NCI-H187 (cell line): ENCODE data around the gene KCNK13.
"Not testable (repeated sequence)": the region's sequence is repeated elsewhere in the genome, so short reads cannot be mapped to it uniquely, and the experiment has no call there.

Experiments
- DNase-seq, 2 experiments: peaks; one replicate each; lab custom pipeline; 2025; lab: John Stamatoyannopoulos, UW

Gene KCNK13

DNA sequence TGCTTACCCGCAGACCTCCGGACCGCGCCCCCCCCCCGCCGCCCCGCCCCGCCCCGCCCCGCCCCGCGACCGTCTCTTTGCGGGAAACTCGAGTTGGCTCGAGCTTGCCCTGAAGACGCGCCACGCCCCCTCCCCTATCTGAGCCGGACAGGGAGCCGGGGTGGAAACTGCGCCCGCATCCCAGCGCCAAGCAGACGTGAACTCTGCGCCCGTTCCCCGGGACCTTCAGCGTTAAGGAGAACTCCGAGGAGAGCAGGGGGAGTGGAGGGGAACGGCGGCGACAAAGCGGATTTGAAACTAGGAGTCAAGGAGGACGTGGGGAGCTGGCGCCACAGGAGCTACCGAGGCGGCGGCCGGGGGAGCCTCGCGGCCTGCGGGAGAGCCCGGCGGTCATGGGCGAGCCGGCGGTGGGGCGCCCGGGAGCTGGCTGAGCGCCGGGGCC lies at the start of gene KCNK13:
TSS of gene KCNK13 (plus strand) at position 310 of the 442 bp plus-strand sequence. CDS start 212 bp downstream, outside the sequence.
- no peak for DNase-seq

DNA sequence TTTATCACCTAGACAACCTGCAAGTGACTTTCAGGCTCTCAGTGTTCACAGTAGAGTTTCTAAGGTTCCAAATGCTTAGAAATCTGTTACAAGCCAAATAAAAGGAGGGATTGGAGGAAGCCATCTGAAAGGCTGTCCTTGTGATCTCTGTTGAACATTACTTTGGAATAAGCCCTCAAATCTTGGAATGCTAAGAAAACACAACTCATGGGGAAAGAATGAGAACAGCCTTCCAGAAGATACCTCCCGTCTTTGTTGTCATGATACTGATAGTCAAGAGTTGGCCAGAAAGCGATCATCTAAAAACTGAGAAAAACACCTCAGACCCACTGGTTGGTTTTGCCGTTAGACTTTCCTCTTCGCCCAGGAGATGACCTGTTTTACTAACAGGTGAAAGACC lies 44.4 kb upstream of the KCNK13 start:
- no peak for DNase-seq

DNA sequence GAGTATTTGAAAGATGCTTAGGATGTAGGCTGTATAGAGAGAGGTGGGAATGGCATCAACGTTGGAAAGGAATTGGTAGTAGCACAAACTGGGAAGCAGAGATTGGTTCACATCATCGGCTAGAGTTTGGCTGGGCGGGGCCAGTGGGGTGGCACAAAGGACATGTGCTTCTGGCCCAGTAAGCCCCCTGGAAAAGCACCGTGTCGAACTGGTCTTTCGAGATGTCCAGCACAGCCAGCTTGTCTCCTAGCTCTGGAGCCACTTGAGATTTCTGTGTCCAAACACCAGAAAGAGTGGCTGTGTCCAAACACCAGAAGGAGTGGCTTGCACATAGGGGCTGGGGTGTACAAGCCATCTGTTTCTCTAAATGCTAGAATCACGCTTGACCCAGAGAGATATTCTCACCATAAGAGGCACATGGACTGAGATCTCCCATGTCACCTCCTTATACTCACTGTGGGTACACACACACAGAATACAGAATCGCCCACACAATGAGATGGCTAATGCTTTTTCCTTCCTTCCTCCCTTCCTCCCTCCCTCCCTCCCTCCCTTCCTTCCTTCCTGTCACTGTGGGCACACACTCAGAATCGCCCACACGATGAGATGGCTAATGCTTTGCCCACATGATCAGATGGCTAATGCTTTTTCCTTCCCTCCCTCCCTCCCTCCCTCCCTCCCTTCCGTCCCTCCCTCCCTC lies 41.8 kb upstream of the KCNK13 start:
- no peak for DNase-seq

DNA sequence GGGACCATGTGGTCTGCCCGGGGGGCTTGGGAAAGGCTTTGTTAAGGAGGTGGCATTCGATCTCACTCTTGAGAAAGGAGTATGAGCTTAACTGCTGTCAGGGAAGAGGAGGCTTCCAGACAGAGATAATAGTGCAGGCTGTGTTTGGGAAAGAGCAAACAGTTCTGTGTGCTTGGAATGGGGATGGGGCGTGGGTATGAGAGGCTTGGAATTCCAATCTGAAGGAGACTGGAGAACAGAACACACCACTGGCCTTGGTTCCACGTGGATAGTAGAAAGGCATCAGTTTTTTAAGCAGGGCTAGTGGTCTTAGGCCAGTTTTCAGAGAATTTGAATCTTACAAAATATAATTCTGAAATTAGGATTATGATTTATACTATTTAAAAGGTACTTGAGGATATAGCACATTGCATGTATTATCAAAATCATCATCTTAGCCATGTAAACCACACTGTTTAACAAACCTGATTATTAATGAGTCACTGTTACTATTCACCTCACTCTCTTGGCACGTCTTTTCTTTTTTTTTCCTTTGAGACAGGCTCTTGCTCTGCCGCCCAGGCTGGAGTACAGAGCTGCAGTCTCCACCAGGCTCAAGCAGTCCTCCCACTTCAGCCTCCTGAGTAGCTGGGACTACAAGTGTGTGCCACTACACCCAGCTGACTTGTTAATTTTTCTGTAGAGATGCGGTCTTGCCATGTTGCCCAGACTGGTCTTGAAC lies 38.5 kb upstream of the KCNK13 start:
- no peak for DNase-seq

DNA sequence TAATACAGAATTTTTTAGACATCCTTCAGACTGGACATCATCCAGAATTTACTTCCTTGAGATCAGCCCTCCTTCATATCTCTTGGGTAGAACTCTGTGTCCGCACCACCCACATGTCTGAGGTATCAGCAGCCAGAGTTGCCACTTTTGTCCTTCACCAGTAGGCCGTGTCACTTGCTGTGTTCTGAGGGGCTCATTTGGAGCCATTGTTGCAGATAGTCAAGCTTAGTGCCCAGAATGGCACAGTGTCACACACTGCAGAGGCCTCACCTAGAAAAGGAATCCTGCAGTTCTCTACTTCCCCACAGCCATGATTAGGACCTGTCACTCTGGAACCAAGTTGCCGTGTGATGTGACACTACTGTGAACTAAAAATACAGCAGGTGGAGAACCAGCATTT lies 36.9 kb upstream of the KCNK13 start:
- DNase-seq, result no peak

DNA sequence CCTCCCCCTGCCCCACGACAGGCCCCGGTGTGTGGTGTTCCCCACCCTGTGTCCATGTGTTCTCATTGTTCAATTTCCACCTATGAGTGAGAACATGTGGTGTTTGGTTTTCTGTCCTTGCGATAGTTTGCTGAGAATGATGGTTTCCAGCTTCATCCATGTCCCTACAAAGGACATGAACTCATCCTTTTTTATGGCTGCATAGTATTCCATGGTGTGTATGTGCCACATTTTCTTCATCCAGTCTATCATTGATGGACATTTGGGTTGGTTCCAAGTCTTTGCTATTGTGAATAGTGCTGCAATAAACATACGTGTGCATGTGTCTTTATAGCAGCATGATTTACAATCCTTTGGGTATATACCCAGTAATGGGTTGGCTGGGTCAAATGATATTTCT lies 35.2 kb upstream of the KCNK13 start:
- DNase-seq, result not testable (repeated sequence)

DNA sequence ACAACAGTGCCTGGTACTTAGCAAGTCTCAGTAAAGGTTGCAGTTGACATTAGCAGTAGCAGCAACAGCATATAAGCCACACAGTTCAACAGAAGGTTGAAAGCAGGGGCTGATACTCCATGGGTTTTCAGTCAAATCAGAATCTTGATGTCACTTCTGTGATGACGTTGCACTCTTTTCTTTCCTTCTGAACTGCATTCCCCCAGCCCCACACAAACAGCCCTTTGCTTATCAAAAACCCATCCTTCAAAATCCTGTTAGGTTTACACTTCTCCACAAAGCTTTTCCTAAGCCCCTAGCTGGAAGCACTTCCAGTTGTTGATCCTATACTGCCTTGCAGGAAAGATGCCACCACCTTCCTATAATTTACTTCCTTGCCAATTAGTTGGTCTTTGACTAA lies 34.0 kb upstream of the KCNK13 start:
- no peak for DNase-seq

DNA sequence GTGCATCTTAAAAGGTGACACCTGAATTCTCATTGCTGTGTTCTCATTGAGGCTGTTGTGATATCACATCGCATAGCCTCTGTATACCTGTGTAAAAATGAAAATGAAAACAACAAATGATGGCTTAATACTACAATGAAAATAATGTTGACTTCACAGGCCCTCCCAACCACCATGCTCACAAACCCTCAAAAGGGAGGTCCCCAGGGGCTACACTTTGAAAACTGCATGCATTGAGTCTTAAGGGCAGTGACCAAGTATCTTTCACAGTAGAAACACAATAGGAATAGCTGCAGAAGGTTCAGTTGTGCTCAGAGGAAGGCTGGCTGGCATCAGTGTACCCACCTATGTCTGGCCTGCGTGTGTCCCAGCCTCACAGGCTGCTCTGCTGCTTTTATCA lies 27.6 kb upstream of the KCNK13 start:
- no peak for DNase-seq

DNA sequence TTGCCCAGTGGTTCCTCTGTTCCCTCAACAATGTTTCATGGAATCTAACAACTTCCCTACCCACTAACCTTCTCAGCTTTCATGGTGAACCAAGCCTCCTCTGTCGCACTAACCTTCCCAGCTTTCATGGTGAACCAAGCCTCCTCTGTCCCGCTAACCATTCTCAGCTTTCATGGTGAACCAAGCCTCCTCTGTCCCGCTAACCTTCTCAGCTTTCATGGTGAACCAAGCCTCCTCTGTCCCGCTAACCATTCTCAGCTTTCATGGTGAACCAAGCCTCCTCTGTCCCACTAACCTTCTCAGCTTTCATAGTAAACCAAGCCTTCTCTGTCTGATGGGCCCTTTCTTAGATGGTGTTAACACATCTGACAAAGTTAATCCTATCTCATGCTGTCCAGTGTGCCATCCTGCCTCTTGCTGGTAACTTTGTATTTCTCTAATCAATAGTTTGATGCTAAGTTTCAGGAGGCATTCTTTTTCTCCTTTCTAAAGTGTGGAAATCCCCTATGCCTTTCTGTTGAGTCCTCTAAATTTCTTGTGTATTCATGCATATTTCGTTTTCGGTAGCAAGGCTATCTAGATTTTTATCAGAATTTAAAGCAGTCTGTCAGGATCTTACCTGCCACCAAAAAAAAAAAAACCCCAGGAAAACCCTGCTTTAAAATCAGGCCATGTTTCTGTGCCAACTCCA lies 26.8 kb upstream of the KCNK13 start:
- no peak for DNase-seq

DNA sequence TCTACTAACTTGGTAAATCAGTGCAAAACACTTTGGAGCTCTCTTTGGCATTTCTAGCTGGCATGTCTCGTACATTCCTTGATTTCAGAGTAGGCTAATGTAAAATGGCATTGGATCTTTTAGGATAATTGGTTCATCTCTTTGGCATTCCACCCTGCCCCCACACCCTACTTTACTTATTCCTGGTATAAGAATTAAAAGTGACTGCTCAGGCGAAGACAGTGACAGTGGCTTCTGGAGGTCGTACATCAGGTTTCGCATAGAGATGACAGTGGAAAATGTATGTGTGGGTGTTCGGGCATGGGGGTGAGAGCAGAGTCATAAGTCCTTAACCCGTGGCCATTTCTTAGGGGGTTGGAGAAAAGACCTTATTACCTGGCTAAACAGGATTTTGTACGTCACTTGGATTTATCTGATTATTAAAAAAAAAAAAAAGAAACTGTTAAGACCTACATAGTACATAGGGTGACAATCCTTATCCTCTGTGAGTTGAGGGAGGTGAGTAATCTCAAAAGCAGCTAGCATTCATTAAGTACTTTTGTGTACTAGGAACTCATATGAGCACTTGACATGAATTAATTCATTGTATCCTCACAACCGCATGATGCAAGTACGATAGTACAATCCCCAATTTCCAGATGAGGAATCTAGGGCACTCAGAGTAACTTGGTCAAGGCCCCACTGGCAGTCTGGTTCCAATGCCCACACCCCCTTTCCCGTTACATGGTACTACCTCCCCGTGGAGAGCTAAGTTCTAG lies 22.4 kb upstream of the KCNK13 start:
- DNase-seq, result no peak

DNA sequence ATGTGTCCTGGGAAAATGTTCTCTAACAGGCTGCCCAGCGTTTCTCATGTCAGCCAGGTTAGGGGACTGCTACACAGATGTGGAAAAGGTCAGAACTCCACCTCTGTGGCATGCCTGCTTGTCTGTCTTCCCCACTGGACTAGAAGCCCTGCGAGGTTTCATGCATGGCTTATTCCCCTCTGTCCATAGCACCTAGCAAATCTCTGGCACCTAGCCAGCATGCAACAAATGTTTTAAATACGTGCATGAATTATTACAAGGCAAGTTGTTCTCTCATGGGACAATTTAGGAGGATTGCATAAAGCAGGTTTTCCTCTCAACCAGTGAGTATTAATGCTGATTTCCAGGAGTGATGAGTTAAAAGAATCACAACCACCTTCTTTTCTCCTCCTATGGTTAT lies 21.4 kb upstream of the KCNK13 start:
- no peak for DNase-seq

DNA sequence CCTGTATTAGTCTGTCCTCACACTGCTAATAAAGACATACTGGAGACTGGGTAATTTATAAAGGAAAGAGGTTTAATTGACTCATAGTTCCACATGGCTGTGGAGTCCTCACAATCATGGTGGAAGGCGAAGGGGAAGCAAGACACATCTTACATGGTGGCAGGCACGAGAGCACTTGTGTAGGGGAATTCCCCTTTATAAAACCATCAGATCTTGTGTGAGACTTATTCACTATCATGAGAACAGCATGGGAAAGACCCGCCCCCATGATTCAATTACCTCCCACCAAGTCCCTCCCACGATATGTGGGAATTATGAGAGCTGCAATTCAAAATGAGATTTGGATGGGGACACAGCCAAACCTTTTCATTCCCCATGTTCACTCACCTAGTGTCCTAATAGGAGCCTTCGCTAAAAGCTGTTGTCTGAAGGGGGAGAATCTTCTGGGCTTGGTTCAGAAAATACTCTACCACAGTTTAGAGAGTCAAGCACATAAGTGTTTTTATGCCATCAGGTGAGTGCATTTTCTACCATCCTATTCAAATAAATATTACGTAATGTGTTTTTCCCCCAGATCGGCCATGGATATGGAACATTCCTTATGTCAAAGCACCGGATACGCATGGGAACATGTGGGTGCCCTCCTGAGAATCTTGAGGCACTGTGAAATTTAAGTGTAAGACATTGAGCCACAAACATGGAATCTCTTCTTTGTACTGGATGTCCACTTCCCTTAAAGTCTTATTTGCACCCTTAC lies 19.1 kb upstream of the KCNK13 start:
- no peak for DNase-seq

DNA sequence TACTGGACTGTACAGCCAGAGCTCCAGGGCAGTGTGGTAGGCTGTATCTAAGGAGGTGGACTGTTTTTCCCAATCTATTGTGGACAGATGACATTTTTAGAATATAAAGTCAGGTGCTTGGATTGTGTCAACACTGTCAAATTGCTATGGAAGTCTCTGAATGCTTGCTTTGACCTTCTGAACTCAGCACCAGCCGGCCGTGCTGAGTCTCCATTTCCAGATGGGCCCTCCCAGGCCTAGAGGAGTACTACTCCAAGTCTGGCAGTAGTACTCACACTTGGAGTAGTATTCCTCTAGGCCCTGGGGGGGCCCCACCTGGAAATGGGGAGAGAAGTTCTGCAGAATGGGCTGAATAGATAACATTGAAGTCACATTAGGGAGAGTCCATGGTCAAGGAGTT lies 16.2 kb upstream of the KCNK13 start:
- no peak for DNase-seq

DNA sequence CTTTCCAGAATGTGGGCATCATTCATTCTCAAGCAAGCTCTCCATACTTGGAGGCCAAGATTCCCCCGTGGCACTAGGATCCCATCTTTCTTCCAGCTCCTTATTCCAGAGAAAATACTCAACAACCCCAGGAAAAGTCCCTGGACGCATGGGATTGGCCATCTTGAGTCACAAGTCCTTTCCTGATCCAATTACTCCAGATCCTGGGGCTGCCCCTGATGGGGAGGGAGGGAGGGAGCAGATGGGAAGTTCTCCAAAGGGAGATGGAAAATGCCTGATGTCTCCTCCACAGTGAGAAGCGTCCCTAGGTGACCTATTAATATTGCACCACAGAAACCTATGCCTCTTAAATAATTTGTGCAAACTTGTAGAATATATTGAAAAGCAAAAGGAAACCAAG lies 12.4 kb upstream of the KCNK13 start:
- no peak for DNase-seq

DNA sequence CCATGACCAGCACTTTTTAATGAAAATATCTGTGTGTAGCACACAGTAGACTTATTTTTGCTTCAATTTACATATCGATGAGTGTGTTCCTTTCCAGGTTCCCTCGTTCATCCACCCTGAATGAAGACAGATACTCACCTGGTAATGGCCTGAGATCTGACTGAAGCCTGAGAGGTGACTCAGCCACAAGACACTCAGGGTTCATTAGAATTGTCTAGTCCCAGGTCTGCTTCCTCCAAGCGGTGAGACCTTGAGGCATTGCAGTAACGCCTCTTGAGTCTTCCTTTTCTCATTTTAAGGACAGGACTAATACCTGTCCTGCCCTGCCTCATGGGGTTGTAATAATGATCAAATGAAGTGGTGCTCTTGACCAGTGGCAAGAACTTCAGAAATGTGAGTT lies 11.5 kb upstream of the KCNK13 start:
- DNase-seq, result no peak

DNA sequence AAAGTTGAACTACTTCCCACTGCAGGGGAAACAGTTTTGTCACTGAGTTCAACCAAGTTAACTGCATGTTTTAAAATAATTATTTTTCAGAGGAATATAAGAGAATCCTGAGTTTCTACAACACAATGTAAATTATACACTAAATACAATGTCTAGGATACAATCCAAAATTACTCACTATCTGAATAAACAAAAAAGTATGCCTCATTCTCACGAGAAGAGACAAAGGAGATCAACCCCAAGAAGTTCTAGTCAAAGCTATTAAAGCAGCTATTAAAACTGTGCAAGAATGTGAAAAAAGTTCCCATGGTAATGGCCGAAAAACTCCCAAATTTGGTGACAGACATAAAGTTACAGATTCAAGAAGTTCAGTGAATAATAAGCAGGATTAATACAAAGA lies 8.8 kb upstream of the KCNK13 start:
- DNase-seq, result no peak

DNA sequence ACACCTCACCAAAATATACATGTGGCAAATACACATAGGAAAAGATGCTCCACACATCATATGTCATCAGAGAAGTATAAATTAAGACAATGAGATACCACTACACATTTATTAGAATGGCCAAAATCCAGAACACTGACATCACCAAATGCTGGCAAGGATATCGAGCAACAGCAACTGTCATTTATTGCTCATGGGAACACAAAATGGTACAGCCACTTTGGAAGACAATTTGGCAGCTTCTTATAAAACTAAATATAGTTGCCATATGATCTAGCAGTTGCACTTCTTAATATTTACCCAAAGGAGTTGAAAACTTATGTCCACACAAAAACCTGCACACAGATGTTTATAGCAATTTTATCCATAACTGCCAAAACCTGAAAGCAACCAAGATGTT lies 7.0 kb upstream of the KCNK13 start:
- DNase-seq, result no peak

DNA sequence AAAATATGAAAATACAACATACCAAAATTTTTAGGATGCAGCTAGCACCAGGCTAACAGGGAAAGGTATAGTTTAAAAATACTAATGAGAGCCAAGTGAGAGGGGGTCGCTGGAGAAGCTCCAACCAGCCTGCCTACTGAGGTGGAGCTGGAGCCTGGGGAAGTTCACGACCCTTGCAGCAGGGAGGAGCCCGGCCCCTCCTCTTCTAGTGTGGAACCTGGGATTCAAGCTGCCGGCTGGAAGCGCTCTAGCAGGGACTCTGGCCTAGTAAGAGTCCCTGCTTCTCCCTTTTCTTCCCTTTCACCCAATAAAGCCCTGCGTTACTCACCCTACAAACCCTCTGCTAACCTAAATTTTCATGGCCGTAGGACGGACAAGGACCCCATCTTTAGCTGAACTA lies 5.0 kb upstream of the KCNK13 start:
- DNase-seq, result no peak

DNA sequence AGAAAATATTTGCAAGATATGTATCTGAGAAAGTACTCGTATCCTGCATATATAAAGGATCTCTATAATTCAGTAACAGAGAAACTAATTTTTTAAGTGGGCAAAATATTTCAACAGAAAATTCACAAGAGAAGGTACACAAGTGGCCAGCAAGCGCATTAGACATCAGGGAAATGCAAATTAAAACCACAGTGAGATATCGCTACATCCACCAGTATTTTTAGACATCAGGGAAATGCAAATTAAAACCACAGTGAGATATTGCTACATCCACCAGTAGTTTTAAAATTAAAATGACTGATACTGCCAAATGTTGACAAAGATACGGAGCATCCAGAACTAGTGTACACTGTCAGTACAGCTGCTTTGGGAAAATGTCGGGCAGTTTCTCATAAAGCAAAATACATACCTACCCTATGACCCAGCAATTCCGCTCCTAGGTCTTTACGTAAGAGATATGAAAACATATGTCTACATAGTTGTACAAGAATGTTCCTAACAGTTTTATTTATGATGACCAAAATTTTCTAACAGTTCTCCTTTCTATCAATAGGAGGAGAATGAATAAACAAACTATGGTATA lies 2.8 kb upstream of the KCNK13 start:
- DNase-seq, result no peak

DNA sequence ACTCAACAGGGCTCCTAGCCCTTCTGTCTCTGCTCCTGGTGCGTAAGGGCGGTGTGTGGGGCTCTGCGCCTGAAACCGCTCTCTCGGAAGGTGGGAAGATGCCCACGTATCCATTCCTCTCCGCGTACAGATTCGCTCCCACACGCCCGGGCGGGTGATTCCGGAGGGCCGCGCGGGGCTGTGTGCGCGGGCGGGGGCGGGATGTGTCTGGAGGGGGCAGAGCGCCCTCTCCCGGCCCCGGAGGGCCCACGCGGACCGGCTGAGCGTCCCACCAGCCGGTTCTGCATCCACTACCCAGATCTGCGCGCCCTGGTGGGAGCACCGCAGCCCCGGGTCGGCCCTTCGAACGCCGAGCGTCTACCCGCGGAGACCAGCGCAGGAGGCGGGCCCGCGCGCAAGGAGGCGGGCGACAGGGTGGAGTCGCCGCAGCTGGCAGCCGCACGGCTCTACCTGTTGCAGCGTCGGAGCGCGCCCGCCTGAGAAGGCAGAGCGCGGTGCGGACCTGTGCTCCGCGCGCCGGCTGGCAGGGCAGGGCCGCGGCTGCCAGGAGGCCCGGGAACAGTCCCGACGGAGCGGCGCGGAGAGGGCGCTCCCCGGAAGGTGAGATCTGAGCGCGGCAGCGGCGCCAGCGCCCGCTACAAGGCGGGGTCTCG lies 1.4 kb upstream of the KCNK13 start:
- no peak for DNase-seq
